ENCODE data around the gene TAOK1.
"Not testable (repeated sequence)": the region's sequence is repeated elsewhere in the genome, so short reads cannot be mapped to it uniquely, and the experiment has no call there.

TAOK1 gene

DNA sequence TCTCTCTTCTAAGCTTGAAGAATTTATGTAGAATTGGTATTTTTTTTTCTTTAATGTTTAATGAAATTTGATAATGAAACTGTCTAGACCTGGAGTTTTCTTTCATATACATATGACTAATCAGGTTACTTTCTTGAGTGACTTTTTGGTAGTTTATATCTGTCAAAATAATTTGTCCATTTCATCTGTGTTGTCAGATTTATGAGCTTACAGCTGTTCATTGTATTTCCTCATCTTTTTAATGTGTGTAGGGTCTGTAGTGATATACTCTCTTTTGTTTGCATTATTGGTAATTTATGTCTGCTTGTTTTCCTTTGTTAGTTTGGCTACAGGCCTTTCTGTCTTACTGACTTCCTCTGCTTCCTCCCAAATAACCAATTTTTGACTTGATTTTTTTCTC, 55.7 kb downstream of the TAOK1 start:
- no peak for DNase-seq (ENCODE audit: low spot score)

DNA sequence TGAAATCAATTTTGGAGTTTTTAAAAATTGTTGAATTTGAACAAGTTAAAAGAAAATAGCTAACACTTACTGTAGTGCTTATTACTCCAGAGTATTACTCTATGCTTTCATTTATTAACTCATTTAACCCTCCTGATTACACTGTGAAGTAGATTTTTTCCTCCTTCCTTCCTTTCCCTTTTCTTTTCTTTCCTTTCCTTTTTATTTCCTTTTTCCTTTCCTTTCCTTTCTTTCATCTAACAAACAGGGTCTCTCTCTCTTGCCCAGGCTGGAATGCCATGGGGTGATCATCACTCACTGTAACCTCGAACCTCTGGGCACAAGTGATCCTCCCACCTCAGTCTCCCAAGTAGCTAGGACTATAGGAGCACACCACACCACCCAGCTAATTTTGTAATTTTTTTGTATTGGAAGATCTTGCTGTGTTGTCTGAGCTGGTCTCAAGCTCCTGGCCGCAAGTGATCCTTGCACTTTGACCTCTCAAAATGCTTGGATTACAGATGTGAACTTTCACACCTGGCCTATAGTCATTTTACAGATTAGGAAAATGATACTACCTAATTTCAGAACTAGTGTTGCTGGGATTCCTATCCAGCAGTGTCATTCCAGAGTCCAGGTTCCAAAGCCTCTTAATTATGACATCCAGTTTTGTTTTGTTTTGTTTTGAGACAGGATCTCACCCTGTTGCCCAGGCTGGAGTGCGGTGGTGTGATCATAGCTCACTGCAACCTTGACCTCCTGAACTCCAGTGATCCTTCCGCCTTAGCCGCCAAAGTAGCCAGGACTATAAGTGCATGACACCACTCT, 59.9 kb downstream of the TAOK1 start:
- no peak for DNase-seq (ENCODE audit: low spot score)

DNA sequence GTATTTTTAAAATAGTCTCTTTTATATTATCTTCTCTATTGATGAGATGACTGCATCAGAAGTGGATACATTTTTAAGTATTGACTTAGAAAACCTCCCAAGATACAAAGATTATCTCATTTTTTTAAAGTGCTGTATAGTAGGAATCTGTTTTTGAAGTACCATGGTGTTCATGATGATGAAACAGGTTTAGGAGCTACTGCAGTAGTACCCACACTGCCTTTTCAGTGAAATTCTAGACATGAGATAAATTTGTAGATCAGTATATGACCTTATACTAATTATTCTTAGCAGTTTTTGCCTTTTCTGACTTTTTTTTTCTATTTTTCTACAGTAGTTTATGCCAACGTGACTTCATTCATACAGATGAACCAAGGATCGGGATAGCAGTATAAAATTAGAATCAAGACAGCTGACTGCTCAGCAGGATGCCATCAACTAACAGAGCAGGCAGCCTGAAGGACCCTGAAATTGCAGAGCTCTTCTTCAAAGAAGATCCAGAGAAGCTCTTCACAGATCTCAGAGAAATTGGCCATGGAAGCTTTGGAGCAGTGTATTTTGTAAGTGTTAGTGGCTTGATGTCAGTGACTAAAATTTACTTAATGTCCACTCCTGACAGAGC, 61.1 kb downstream of the TAOK1 start:
- DNase-seq (ENCODE audit: low spot score): no peak

DNA sequence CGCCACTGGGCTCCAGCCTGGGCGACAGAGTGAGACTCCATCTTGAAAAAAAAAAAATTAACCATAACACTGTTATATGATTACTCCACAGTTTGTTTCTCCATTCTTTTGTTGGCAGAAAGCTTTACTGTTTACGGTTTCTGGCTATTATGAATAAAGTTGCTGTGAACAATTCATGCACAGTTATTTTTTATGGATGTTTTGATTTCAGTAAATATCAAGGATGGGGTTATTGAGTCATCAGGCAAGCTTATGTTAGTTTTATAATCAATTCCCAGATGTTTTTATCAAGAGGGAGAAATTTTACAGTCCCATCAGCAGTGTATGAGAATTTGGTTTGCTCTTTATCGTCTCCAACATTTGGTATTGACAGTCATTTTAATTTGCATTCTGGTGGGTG, 67.9 kb downstream of the TAOK1 start:
- DNase-seq (ENCODE audit: low spot score): no peak

DNA sequence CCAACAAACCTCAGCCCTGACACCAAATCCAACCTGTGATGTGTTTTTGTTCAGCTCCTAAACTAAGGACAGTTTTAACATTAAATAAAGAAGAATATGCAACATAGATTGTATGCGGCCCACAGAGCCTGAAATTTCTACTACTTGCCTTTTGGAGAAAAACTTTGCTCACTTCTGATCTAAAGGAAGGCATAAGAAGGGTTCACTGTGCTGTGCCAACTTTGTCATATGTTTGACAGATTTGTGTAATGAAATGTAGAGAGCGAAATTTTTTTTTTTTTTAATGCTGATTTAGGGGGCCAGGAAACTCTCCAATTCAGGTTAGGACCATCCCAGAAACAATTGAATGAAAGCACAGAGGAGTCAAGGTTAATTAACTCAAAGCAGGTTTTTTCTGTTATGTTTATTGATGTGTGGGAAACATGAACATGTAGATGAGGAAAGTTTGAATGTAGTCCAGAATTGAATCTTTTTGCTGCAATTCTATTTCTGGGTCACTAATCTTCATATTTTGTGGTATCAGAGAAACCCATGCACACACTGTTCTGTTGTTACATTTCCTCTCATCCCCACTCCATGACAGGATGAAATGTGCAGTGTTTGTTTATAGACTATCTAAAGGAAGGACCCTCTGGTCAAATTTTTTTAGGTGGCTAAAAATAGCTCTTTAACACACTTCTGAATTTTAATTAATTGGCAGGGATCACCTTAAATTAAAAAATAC, 71.5 kb downstream of the TAOK1 start:
- DNase-seq (ENCODE audit: low spot score): no peak

DNA sequence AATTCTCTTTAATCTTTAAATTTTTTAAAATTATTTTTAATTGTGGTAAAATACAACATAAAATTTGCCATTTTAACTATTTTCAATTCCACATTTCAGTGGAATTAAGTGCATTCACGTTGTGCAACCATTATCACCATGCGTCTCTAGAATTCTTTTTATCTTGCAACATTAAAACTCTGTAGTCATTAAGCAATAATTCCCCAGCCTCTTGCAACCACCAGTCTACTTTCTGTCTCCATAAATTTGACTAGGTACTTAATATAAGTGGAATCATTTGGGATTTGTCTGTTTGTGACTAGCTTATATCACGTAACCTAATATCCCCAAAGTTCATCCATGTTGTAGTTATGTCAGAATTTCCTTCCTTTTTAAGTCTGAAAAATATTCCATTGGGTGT, 79.1 kb downstream of the TAOK1 start:
- DNase-seq (ENCODE audit: low spot score): no peak

DNA sequence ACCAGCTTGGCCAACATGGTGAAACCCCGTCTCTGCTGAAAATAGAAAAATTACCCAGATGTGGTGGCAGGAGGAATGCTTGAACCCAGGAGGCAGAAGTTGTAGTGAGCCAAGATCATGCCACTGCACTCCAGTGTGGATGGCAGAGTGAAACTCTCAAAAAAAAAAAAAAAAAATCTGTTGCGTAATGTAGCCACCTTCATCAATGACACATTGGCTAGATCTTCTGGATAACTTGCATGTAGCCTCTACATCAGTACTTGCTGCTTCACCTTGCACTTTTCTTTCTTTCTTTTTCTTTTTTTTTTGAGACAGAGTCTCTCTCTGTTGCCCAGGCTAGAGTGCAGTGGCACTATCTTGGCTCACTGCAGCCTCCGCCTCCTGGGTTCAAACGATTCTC, 83.3 kb downstream of the TAOK1 start:
- not testable (repeated sequence) for DNase-seq (ENCODE audit: low spot score)

DNA sequence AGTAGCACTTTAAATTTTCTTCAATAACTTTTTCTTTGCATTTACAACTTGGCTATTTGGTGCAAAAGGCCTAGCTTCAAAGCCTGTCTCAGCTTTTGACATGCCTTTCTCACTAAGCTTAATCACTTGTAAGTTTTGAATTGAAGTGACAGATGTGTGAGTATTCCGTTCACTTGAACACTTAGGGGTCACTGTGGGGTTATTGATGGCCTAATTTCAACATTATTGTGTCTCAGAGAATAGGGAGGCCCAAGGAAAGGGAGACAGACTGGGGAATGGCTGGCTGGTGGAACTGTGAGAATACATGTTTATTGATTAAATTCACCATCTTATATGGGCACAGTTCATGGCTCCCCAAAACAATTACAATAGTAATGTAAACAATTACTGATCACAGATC, 84.1 kb downstream of the TAOK1 start:
- no peak for DNase-seq (ENCODE audit: low spot score)

DNA sequence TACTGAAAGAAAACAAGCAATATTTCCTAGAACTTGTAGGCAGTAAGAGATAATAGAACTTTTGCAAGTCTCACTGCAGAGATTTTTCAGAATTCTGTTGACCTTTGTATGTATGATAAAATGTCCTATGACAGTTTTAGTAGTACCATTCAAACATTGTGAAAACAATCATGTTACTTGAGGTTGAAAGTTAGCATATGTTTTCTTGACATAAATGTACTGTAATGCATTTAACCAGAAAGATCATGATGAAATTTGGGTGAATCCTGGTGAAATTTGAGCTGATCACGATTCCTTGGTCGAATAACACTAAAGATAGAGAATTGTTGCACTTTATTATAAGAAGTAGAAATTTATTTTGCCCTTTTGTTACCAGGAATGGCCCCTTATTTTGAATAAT, 85.7 kb downstream of the TAOK1 start:
- DNase-seq (ENCODE audit: low spot score): no peak

DNA sequence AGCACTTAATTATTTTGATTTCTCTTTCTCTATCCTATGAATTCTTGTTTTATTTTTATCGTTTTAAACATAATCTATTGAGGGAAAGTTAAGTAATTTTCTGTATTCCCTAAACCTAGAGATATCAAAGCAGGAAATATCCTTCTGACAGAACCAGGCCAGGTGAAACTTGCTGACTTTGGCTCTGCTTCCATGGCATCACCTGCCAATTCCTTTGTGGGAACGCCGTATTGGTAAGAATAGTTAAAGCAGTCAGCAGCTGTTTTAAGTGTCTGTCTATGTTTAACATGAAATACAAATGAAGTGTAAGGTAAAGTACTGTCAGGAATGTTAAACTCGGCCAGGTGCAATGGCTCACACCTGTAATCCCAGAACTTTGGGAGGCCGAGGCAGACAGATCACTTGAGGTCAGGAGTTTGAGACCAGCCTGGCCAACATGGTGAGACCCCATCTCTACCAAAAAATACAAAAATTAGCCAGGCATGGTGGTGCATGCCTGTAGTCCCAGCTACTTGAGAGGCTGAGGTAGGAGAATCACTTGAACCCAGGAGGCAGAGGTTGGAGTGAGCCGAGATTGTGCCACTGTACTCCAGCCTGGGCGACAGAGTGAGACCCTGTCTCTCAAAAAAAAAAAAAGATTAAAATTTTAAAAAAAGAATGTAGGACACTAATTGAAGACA, 90.2 kb downstream of the TAOK1 start:
- DNase-seq (ENCODE audit: low spot score): not testable (repeated sequence)

DNA sequence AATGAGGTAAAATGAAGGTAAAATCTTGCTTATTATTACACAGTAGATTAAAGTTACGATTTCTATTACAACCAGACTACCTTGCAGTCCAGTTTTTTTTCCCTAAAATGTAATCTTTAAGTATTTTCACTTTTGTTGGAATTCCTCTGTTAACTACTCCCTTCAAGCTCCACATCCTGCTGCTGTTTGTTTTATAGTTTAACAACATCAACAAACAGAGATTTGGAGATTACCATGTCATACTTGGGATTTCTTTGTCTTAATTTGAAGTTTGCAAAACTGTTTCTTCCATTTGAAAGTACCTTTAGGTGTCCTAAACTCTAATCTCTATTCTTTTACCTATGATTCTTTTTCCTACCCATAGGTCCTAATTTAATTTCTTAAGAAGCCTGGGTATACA, 93.3 kb downstream of the TAOK1 start:
- DNase-seq (ENCODE audit: low spot score): no peak

DNA sequence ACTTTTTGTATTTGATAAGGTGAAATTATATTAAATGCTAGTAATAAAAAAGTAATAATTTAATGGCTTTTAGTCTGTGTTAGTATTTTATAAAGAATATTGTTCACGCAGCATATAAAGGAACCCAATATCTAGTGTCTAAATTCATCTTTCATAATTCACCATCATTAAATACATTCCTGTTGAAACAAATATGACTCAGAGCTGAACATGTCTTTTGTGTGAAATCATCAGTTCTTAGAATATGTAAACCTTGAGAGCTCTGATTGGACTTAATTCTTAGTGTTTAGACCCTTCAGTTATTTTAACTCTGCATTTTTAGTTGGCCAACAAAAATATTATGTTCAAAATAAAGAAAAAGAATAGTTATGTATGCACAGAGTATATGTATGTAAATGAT, 104.8 kb downstream of the TAOK1 start:
- DNase-seq (ENCODE audit: low spot score): no peak

DNA sequence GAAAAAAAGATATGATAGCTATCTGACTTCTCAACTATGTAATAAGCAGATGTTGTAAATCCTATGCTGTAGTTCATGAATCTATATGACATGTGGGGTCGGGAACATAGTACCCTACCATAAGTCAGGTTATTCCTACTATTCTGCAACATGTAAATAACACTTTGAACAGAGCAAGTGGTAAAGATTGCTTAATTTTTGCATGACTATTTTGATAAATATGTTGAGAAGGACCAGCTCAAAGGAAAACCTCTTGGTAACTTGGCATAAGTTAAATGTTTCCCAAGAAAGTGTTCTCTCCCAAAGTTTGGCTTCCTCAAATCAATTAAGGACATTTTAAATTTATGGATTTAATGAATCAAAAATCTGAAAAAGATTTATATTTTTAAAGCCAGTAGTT, 114.5 kb downstream of the TAOK1 start:
- no peak for DNase-seq (ENCODE audit: low spot score)

DNA sequence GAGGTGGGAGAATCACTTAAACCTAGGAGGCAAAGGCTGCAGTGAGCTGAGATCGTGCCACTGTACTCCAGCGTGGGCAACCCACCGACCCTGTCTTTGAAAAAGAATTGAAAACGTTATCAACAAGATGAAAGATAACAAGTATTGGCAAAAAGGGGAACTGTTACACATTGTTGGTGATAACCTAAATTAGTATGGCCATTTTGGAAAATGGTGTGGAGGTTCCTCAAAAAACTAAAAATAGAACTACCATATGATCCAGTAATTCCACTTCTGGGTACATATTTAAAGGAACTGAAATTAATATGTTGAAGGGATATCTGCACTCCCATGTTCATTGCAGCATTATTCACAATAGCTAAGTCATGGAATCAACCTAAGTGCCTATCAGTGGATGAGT, 115.7 kb downstream of the TAOK1 start:
- no peak for DNase-seq (ENCODE audit: low spot score)

DNA sequence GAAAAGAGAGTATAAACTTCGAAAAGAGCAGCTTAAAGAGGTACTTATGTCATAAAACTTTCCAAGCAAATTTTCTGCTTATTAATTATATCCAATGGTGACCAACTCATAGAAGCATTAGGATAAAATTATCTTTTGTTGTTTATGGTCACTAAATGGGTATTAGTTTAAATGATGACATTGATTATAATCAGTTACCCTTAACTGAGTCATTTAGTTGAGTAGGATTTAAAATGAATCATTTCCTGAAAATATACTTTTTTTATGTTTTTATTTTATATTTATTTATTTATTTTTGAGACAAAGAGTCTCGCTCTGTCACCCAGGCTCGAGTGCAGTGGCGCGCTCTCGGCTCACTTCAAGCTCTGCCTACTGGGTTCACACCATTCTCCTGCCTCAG, 120.8 kb downstream of the TAOK1 start:
- no peak for DNase-seq (ENCODE audit: low spot score)

DNA sequence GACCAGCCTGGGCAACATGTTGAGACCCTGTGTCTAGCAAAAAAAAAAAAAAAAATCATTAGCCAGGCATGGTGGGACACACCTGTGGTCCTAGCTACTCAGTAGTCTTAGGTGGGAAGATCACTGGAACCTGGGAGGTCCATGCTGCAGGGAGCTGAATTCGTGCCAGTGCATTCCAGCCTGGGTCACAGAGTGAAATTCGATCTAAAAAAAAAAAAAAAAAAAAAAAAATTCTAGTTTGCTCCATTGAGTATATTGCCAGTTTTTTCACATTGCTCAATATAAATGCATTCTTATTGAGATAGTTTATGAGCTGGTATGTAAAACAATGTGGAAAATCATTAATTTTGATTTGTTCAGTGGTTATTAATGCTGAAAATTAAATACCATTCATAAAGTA, 124.6 kb downstream of the TAOK1 start:
- DNase-seq (ENCODE audit: low spot score): no peak

DNA sequence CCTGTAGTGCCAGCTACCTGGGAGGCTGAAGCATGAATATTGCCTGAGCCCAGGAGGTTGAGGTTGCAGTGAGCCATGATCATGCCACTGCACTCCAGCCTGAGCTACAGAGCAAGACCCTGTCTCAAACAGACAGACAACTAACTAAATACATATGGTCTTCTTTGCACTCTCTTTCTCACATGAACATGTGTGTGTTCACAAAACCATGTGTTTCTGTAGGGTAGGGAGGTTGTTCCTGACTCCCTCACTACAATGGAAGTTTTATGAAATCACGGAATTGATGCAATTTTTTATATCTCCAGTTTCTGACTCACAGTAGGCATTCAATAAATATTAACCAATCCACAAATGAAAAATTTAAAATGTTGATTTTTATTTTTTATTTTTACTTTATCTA, 128.2 kb downstream of the TAOK1 start:
- DNase-seq (ENCODE audit: low spot score): no peak

DNA sequence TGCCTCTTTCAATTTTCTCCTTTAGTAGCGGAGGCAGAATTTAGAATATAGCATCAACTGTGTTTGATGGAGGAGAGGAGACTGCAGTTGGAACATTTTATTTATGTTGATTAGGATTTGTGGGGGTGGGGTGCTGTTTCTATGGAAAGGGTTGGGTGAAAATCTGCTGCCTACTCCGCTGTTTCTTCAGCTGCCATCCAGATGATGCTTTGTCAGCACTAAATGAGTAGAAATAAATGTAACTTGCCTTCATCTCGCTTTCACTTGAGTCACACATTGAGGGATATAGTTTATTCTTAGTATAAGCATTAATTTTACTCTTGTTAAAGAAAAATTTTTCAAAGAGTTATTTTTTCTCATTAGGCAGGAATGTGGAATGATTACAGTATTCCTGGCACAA, 134.5 kb downstream of the TAOK1 start:
- DNase-seq (ENCODE audit: low spot score): no peak

DNA sequence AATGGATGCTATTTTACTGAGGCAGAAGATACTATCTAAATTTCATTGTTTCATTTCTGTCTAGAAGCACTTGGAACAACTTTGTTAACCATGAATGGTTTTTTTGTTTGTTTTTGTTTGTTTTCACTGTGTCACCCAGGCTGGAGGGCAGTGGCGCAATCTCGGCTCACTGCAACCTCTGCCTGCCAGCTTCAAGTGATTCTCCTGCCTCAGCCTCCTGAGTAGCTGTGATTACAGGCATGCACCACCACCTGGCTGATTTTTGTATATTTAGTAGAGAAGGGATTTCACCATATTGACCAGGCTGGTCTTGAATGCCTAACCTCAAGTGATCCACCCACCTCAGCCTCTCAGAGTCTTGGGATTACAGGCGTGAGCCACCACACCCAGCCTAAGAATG, 136.2 kb downstream of the TAOK1 start:
- DNase-seq (ENCODE audit: low spot score): no peak

DNA sequence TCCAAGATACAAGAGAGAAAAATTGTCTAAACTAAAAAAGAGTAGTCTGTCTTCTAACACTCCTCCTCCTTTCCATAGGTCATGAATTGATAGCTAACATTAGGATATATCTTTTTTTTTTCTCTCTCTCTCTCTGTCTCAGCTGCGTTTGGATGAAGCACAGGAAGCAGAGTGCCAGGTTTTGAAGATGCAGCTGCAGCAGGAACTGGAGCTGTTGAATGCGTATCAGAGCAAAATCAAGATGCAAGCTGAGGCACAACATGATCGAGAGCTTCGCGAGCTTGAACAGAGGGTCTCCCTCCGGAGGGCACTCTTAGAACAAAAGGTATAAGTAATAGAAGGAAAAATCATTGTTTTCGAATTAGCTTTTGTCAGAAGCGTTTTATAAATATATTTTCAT, 143.8 kb downstream of the TAOK1 start:
- DNase-seq (ENCODE audit: low spot score): no peak

DNA sequence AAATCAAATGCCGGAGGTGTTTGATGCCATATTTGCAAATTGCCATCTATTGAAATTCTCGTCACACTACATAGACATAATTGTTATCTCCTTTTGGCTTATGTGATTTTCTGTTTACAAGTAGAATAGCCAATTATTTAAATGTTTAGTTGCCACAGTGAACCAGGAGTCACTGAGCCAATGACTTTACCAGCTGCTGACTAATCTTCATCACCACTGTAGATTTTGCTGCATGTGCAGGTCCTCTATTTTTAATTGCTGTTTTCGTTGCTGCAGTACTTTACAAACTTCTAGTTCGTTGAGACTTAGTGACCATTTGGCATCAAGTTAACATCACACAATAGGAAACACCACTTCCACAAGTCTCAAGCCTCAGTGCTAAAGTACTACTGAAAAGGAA, 153.9 kb downstream of the TAOK1 start:
- DNase-seq (ENCODE audit: low spot score): no peak

DNA sequence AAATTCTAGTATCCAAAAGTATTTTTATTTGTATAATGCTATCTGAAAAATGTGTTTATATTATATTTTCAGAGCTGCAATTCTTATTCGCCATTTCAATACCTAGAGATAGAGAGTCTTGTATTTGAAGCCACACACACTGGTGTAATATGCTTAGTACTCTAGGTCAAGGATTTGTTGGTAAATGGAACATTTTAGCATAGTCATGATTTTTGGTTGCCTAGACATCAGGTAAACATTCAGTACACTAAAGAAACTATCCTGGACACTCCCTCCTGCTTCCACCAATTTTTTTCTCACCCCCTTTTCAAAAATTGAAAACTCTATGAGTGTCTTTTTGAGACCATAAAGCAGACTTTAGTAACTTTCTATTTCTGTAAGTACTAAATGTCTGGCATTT, 155.9 kb downstream of the TAOK1 start:
- DNase-seq (ENCODE audit: low spot score): no peak

DNA sequence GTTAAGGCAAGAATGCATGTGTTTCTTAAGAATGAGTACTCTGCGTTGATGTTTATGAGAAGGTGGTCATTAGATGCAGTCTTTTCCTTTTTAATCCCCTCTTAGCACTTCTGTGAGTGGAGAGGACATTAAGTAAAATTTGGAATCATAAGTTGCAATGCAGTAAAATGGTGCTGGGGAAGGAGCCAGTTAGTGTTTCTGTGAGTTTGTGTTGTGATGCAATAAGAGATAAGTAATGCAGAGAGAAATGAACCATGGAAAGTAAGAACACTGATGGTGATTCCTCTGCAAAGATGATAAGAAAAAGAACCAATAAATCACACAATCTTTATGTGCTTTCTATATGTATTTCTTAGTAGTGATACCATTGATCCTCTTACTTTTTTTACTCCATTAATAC, 156.7 kb downstream of the TAOK1 start:
- DNase-seq (ENCODE audit: low spot score): no peak

Data from activated CD4-positive, alpha-beta T cell treated with anti-CD3 and anti-CD28 coated beads, Interleukin-2, Interleukin-4, amounts not matched to agents 100 ng/mL and 50 ng/mL, durations not matched to agents 16 hours and 8 hours (primary cell).